ENCODE measurements around the gene COPA.
"Not testable (repeated sequence)": the region's sequence is repeated elsewhere in the genome, so short reads cannot be mapped to it uniquely, and the experiment has no call there.

COPA gene

GRCh38 chr1:160342953-160343869, at the start of gene COPA, which contains the start of gene NCSTN:
Gene COPA, minus strand, starts transcription at chr1:160343250. Its CDS starts 80 bp downstream, at chr1:160343170.
Gene NCSTN, plus strand, starts transcription at chr1:160343383. Its CDS starts 14 bp downstream, at chr1:160343397.
- peak; percentile 98 for DNase-seq (ENCODE audit: low read depth)

GRCh38 chr1:160388406-160388805, 45.4 kb upstream of the COPA start:
- DNase-seq (ENCODE audit: low read depth), result not testable (repeated sequence)

- not testable (repeated sequence) for DNase-seq (ENCODE audit: low read depth)
Observed at GRCh38 chr1:160384812-160385211, 41.8 kb upstream of the COPA start.

- peak; percentile 91 for DNase-seq (ENCODE audit: low read depth)
Observed at GRCh38 chr1:160377585-160378206, 34.6 kb upstream of the COPA start.

GRCh38 chr1:160376525-160377131, 33.6 kb upstream of the COPA start:
- peak; percentile 79 for DNase-seq (ENCODE audit: low read depth)

GRCh38 chr1:160375788-160376524, 32.9 kb upstream of the COPA start:
- peak; percentile 82 for DNase-seq (ENCODE audit: low read depth)

- DNase-seq (ENCODE audit: low read depth), result peak; percentile 20
Observed at GRCh38 chr1:160374306-160375110, 31.5 kb upstream of the COPA start.

GRCh38 chr1:160373696-160374095, 30.6 kb upstream of the COPA start:
- DNase-seq (ENCODE audit: low read depth), result no peak

GRCh38 chr1:160371756-160372155, 28.7 kb upstream of the COPA start:
- no peak for DNase-seq (ENCODE audit: low read depth)

- DNase-seq (ENCODE audit: low read depth), result no peak
Observed at GRCh38 chr1:160371346-160371631, 28.2 kb upstream of the COPA start.

GRCh38 chr1:160370561-160371345, 27.7 kb upstream of the COPA start:
- no peak for DNase-seq (ENCODE audit: low read depth)

GRCh38 chr1:160369087-160369486, 26.0 kb upstream of the COPA start:
- no peak for DNase-seq (ENCODE audit: low read depth)

GRCh38 chr1:160367934-160368923, 25.2 kb upstream of the COPA start:
- no peak for DNase-seq (ENCODE audit: low read depth)

GRCh38 chr1:160367516-160367900, 24.5 kb upstream of the COPA start:
- DNase-seq (ENCODE audit: low read depth), result no peak

GRCh38 chr1:160366731-160367515, 23.9 kb upstream of the COPA start, which contains the start of gene NHLH1:
Gene NHLH1, plus strand, starts transcription at chr1:160367071. Its CDS starts 3,661 bp downstream, at chr1:160370732.
- no peak for DNase-seq (ENCODE audit: low read depth)

- no peak for DNase-seq (ENCODE audit: low read depth)
Observed at GRCh38 chr1:160365325-160365724, 22.3 kb upstream of the COPA start.

GRCh38 chr1:160363951-160364735, 21.1 kb upstream of the COPA start:
- no peak for DNase-seq (ENCODE audit: low read depth)

- no peak for DNase-seq (ENCODE audit: low read depth)
Observed at GRCh38 chr1:160363010-160363409, 20.0 kb upstream of the COPA start.
